Measurements from ENCODE around the gene ACY1. TPM values are rescaled to one million over a fixed set of nuclear protein-coding genes. Genes with fewer than 3 reads are reported as not detected.
"Not testable (repeated sequence)": the region's sequence is repeated elsewhere in the genome, so short reads cannot be mapped to it uniquely, and the experiment has no call there.

Gene ACY1
- total and polyA plus RNA-seq, 7 experiments from 2014 or later = 7.8 to 28.3 (median 12.4) TPM

- Mint-ChIP-seq H3K4me1 (peaks cover 0 to 2% (median 0%) of the 10 kb centered on the region in 7 donors), H3K36me3 (no peaks in the 10 kb centered on the region), H3K27ac (no peak overlapping the region), H3K9me3 (peaks cover 0 to 1% (median 0%) of the 10 kb centered on the region in 11 donors), H3K27me3 (peaks cover 0 to 5% (median 0%) of the 10 kb centered on the region in 5 donors), H3K4me3 (no peak overlapping the region)
- Histone ChIP-seq H3K27me3 (ENCODE audit: control insufficient read depth in 2 of 2, insufficient read depth in 2 of 2, low read length in 2 of 2) (no peaks in the 10 kb centered on the region), H3K4me1 (ENCODE audit: control insufficient read depth in 2 of 2, insufficient read depth in 2 of 2, low read length in 2 of 2) (no peaks in the 10 kb centered on the region), H3K9me3 (ENCODE audit: control insufficient read depth in 2 of 3, low read length in 3 of 3) (no peaks in the 10 kb centered on the region), H3K4me3 (ENCODE audit: low read length) (no peak overlapping the region), H3K27ac (ENCODE audit: low read depth, low read length) (no peak overlapping the region), H3K36me3 (ENCODE audit: control insufficient read depth in 2 of 3, insufficient read depth in 3 of 3, low read length in 3 of 3) (no peaks in the 10 kb centered on the region)
- DNase-seq = no peak
- ATAC-seq = no peak
- ChIA-PET CTCF (interaction anchor here (0.9 kb wide), 1 partner anchor 11 kb away, joined by 3 read pairs; no protein-coding TSS in a partner anchor), POLR2A (no interaction called here)
- intact Hi-C loops (cut with micrococcal nuclease) = no loop called here
Observed at GRCh38 chr3:52029053-52029452, 45.7 kb downstream of the ACY1 start.

- H3K36me3 Mint-ChIP-seq = no peaks in the 10 kb centered on the region
- H3K4me1 ChIP-seq (ENCODE audit: control insufficient read depth in 2 of 2, insufficient read depth in 2 of 2, low read length in 2 of 2) = no peaks in the 10 kb centered on the region
- no peaks in the 10 kb centered on the region for H3K27me3 ChIP-seq (ENCODE audit: control insufficient read depth in 2 of 2, insufficient read depth in 2 of 2, low read length in 2 of 2)
- H3K27ac ChIP-seq (ENCODE audit: low read depth, low read length) = no peak overlapping the region
- DNase-seq = no peak
- peaks cover 0 to 5% (median 0%) of the 10 kb centered on the region in 5 donors for H3K27me3 Mint-ChIP-seq
- peaks cover 0 to 5% (median 0%) of the 10 kb centered on the region in 7 donors for H3K4me1 Mint-ChIP-seq
- no peaks in the 10 kb centered on the region for H3K36me3 ChIP-seq (ENCODE audit: control insufficient read depth in 2 of 3, insufficient read depth in 3 of 3, low read length in 3 of 3)
- no peak overlapping the region for H3K4me3 ChIP-seq (ENCODE audit: low read length)
- peaks cover 0 to 1% (median 0%) of the 10 kb centered on the region in 11 donors for H3K9me3 Mint-ChIP-seq
- no peaks in the 10 kb centered on the region for H3K9me3 ChIP-seq (ENCODE audit: control insufficient read depth in 2 of 3, low read length in 3 of 3)
- ATAC-seq = no peak
- peak overlapping the region in 1 of 9 donors; percentile 25 for H3K27ac Mint-ChIP-seq
- H3K4me3 Mint-ChIP-seq = no peak overlapping the region
- ChIA-PET POLR2A (no interaction called here), CTCF (interaction anchor here (0.9 kb wide), 1 partner anchor 12 kb away, joined by 3 read pairs; no protein-coding TSS in a partner anchor)
- intact Hi-C loops (cut with micrococcal nuclease) = no loop called here
Observed at GRCh38 chr3:52029535-52029934, 46.2 kb downstream of the ACY1 start.

GRCh38 chr3:52030714-52031310 is 47.5 kb downstream of the ACY1 start:
- no peak for DNase-seq
- CTCF ChIA-PET = interaction anchor here (1.2 kb wide), 1 partner anchor 26 kb away, joined by 6 read pairs; the partner anchor contains the start of gene DUSP7

GRCh38 chr3:52031896-52032295 is 48.6 kb downstream of the ACY1 start:
- H3K27ac ChIP-seq (ENCODE audit: low read depth, low read length) = no peak overlapping the region
- Mint-ChIP-seq H3K4me1 (peaks cover 0 to 5% (median 0%) of the 10 kb centered on the region in 7 donors), H3K27ac (no peak overlapping the region), H3K4me3 (no peak overlapping the region), H3K27me3 (no peaks in the 10 kb centered on the region), H3K36me3 (no peaks in the 10 kb centered on the region), H3K9me3 (peaks cover 0 to 1% (median 0%) of the 10 kb centered on the region in 11 donors)
- no peaks in the 10 kb centered on the region for H3K9me3 ChIP-seq (ENCODE audit: control insufficient read depth in 2 of 3, low read length in 3 of 3)
- no peaks in the 10 kb centered on the region for H3K36me3 ChIP-seq (ENCODE audit: control insufficient read depth in 2 of 3, insufficient read depth in 3 of 3, low read length in 3 of 3)
- DNase-seq (no peak), ATAC-seq (no peak)
- intact Hi-C loops (cut with micrococcal nuclease) = no loop called here
- no peak overlapping the region for H3K4me3 ChIP-seq (ENCODE audit: low read length)
- no peaks in the 10 kb centered on the region for H3K27me3 ChIP-seq (ENCODE audit: control insufficient read depth in 2 of 2, insufficient read depth in 2 of 2, low read length in 2 of 2)
- ChIA-PET POLR2A (interaction anchor here (0.6 kb wide), 1 partner anchor 169 kb away, joined by 4 read pairs; no protein-coding TSS in a partner anchor), CTCF (no interaction called here)
- H3K4me1 ChIP-seq (ENCODE audit: control insufficient read depth in 2 of 2, insufficient read depth in 2 of 2, low read length in 2 of 2) = no peaks in the 10 kb centered on the region

More at GRCh38 chr3:52030714-52031310, 47.5 kb downstream of the ACY1 start:
- Mint-ChIP-seq H3K4me1 (peaks cover 0 to 5% (median 0%) of the 10 kb centered on the region in 7 donors), H3K27me3 (peaks cover 0 to 5% (median 0%) of the 10 kb centered on the region in 5 donors), H3K4me3 (no peak overlapping the region), H3K27ac (peak overlapping the region in 1 of 9 donors; percentile 24), H3K36me3 (no peaks in the 10 kb centered on the region), H3K9me3 (peaks cover 0 to 1% (median 0%) of the 10 kb centered on the region in 11 donors)
- Histone ChIP-seq H3K4me3 (ENCODE audit: low read length) (no peak overlapping the region), H3K4me1 (ENCODE audit: control insufficient read depth in 2 of 2, insufficient read depth in 2 of 2, low read length in 2 of 2) (no peaks in the 10 kb centered on the region), H3K9me3 (ENCODE audit: control insufficient read depth in 2 of 3, low read length in 3 of 3) (no peaks in the 10 kb centered on the region), H3K27ac (ENCODE audit: low read depth, low read length) (no peak overlapping the region), H3K27me3 (ENCODE audit: control insufficient read depth in 2 of 2, insufficient read depth in 2 of 2, low read length in 2 of 2) (no peaks in the 10 kb centered on the region), H3K36me3 (ENCODE audit: control insufficient read depth in 2 of 3, insufficient read depth in 3 of 3, low read length in 3 of 3) (no peaks in the 10 kb centered on the region)
- POLR2A ChIA-PET = interaction anchor here (0.6 kb wide), 1 partner anchor 35 kb away, joined by 3 read pairs; no protein-coding TSS in a partner anchor
- intact Hi-C loops (cut with micrococcal nuclease) = no loop called here
- no peak for ATAC-seq

- Mint-ChIP-seq H3K27ac (no peak overlapping the region), H3K36me3 (no peaks in the 10 kb centered on the region), H3K4me3 (no peak overlapping the region), H3K9me3 (peaks cover 0 to 1% (median 0%) of the 10 kb centered on the region in 11 donors), H3K27me3 (no peaks in the 10 kb centered on the region), H3K4me1 (peaks cover 0 to 5% (median 0%) of the 10 kb centered on the region in 7 donors)
- DNase-seq (no peak), ATAC-seq (no peak)
- H3K27me3 ChIP-seq (ENCODE audit: control insufficient read depth in 2 of 2, insufficient read depth in 2 of 2, low read length in 2 of 2) = no peaks in the 10 kb centered on the region
- H3K4me1 ChIP-seq (ENCODE audit: control insufficient read depth in 2 of 2, insufficient read depth in 2 of 2, low read length in 2 of 2) = no peaks in the 10 kb centered on the region
- no peaks in the 10 kb centered on the region for H3K9me3 ChIP-seq (ENCODE audit: control insufficient read depth in 2 of 3, low read length in 3 of 3)
- no peak overlapping the region for H3K27ac ChIP-seq (ENCODE audit: low read depth, low read length)
- ChIA-PET POLR2A (interaction anchor here (0.6 kb wide), 1 partner anchor 168 kb away, joined by 4 read pairs; no protein-coding TSS in a partner anchor), CTCF (no interaction called here)
- H3K36me3 ChIP-seq (ENCODE audit: control insufficient read depth in 2 of 3, insufficient read depth in 3 of 3, low read length in 3 of 3) = no peaks in the 10 kb centered on the region
- H3K4me3 ChIP-seq (ENCODE audit: low read length) = no peak overlapping the region
- intact Hi-C loops (cut with micrococcal nuclease) = no loop called here
Observed at GRCh38 chr3:52032702-52033408, 49.5 kb downstream of the ACY1 start.

- H3K9me3 ChIP-seq (ENCODE audit: control insufficient read depth in 2 of 3, low read length in 3 of 3); H3K4me1 ChIP-seq (ENCODE audit: control insufficient read depth in 2 of 2, insufficient read depth in 2 of 2, low read length in 2 of 2); H3K4me3 Mint-ChIP-seq; intact Hi-C loops (cut with micrococcal nuclease); ATAC-seq; H3K9me3 Mint-ChIP-seq; H3K4me3 ChIP-seq (ENCODE audit: low read length); H3K27me3 ChIP-seq (ENCODE audit: control insufficient read depth in 2 of 2, insufficient read depth in 2 of 2, low read length in 2 of 2); H3K27me3 Mint-ChIP-seq; H3K27ac ChIP-seq (ENCODE audit: low read depth, low read length); H3K4me1 Mint-ChIP-seq; POLR2A ChIA-PET; CTCF ChIA-PET; H3K36me3 Mint-ChIP-seq; H3K36me3 ChIP-seq (ENCODE audit: control insufficient read depth in 2 of 3, insufficient read depth in 3 of 3, low read length in 3 of 3); DNase-seq: not testable (repeated sequence)
- H3K27ac Mint-ChIP-seq = peak overlapping the region in 1 of 9 donors; percentile 49
Observed at GRCh38 chr3:52033748-52034147, 50.4 kb downstream of the ACY1 start.

Measured in naive thymus-derived CD4-positive, alpha-beta T cell (primary cell).